ENCODE data around the gene OR5I1.

GRCh38 chr11:55920537-55920936 lies 15.7 kb downstream of the OR5I1 start:
- TF ChIP-seq, protein P1, sequence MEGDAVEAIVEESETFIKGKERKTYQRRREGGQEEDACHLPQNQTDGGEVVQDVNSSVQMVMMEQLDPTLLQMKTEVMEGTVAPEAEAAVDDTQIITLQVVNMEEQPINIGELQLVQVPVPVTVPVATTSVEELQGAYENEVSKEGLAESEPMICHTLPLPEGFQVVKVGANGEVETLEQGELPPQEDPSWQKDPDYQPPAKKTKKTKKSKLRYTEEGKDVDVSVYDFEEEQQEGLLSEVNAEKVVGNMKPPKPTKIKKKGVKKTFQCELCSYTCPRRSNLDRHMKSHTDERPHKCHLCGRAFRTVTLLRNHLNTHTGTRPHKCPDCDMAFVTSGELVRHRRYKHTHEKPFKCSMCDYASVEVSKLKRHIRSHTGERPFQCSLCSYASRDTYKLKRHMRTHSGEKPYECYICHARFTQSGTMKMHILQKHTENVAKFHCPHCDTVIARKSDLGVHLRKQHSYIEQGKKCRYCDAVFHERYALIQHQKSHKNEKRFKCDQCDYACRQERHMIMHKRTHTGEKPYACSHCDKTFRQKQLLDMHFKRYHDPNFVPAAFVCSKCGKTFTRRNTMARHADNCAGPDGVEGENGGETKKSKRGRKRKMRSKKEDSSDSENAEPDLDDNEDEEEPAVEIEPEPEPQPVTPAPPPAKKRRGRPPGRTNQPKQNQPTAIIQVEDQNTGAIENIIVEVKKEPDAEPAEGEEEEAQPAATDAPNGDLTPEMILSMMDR (conservative IDR thresholded peaks at IDR 0.05 in 1 of 2, IDR thresholded peaks at IDR 0.05 in 1 of 2; ENCODE audit: extremely low read depth in 1 of 2, insufficient read depth in 1 of 2, low read depth in 1 of 2, low read length in 2 of 2): no peak
- TF ChIP-seq EZH2 (IDR thresholded peaks at IDR 0.05; ENCODE audit: borderline replicate concordance, low read length): no peak
